Suprapubic skin (tissue), 4 donors: ENCODE results near the gene DCUN1D4.

ENCODE experiments used
- CTCF ChIP-seq, 2 donors: fragments of 200-600 bp in 1 of 2; fragments of 450-650 bp in 1 of 2; sonication (generic) in 1 of 2; IDR thresholded peaks; one replicate each; pipeline ENCODE4 v1.5.1; 2016 to 2019; ENCODE audit warnings: antibody characterized with exemption in 2 of 2, mild to moderate bottlenecking in 1 of 2, moderate library complexity in 1 of 2
- EP300 ChIP-seq: sonication (generic); formaldehyde crosslinking; IDR thresholded peaks from one replicate; pipeline ENCODE4 v1.6.1; 2017; ENCODE audit warnings: antibody characterized with exemption
- POLR2AphosphoS5 ChIP-seq, 3 donors: sonication (generic); formaldehyde crosslinking; IDR thresholded peaks; one replicate each; pipeline ENCODE4 v1.6.1; 2017; ENCODE audit warnings: antibody characterized with exemption in 3 of 3

- TF ChIP-seq POLR2AphosphoS5 (IDR thresholded peaks at IDR 0.05) (no peak), CTCF (IDR thresholded peaks at IDR 0.05) (no peak), EP300 (no peak)
These were observed 100.3 kb downstream of the DCUN1D4 start for GRCh38 chr4:51943221-51943620.
